ENCODE results near the gene HUWE1. TPM values are rescaled to one million over a fixed set of nuclear protein-coding genes. Genes with fewer than 3 reads are reported as not detected.

The HUWE1 gene
- total and polyA plus RNA-seq, 2 experiments from 2014 or later, result 61.2 to 225 TPM

DNA sequence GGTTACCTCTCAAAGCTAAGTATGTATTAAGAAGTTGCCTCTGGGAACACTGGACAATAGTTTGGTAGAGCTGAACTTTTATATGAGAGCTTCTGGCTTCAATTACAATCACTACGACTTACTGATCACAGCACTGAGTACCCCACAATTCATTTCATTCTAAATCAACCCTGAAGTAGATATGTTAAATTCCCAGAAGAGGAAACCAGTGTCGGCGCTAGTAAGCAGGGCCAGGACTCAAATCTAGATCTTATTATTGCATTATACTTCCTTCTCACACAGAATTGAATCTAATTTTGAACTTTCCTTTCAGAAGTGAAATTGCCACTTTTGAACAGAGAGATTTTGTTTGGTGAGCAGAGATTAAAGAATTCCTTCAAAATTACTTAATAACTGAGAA is 41.8 kb downstream of the HUWE1 start (continued):
- TF ChIP-seq REST (IDR thresholded peaks at IDR 0.05; ENCODE audit: unreplicated experiment) (no peak), ZNF331 (CRISPR knock-in tag; IDR thresholded peaks at IDR 0.05; ENCODE audit: low read depth) (no peak), EZH2 (IDR thresholded peaks at IDR 0.05; ENCODE audit: low read depth, unreplicated experiment) (no peak), POLR2AphosphoS5 (IDR thresholded peaks at IDR 0.05; ENCODE audit: low read depth) (no peak), CTCF (conservative IDR thresholded peaks at IDR 0.05; ENCODE audit: low read depth in 2 of 2) (no peak), ZNF114 (CRISPR knock-in tag; IDR thresholded peaks at IDR 0.05) (no peak)
- TF ChIP-seq, protein P1, sequence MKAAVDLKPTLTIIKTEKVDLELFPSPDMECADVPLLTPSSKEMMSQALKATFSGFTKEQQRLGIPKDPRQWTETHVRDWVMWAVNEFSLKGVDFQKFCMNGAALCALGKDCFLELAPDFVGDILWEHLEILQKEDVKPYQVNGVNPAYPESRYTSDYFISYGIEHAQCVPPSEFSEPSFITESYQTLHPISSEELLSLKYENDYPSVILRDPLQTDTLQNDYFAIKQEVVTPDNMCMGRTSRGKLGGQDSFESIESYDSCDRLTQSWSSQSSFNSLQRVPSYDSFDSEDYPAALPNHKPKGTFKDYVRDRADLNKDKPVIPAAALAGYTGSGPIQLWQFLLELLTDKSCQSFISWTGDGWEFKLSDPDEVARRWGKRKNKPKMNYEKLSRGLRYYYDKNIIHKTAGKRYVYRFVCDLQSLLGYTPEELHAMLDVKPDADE (IDR thresholded peaks at IDR 0.05), result no peak

- Histone ChIP-seq H3K27ac (ENCODE audit: low read depth) (no peak overlapping the region), H3F3A (replicated peaks; ENCODE audit: low read depth) (no peaks in the 10 kb centered on the region), H3K4me3 (no peak overlapping the region), H3K27me3 (ENCODE audit: insufficient read depth) (no peaks in the 10 kb centered on the region), H4K20me1 (replicated peaks; ENCODE audit: insufficient read depth) (no peaks in the 10 kb centered on the region; the same call in none of the 2 replicates), H3K4me2 (no peak overlapping the region), H2AFZ (no peak overlapping the region), H3K9me2 (ENCODE audit: insufficient read depth) (no peaks in the 10 kb centered on the region), H3K4me1 (ENCODE audit: insufficient read depth) (no peaks in the 10 kb centered on the region), H3K79me2 (replicated peaks; ENCODE audit: insufficient read depth) (peaks cover 43% of the 10 kb centered on the region), H3K36me3 (ENCODE audit: insufficient read depth) (peaks cover 52% of the 10 kb centered on the region)
- TF ChIP-seq, protein P2, sequence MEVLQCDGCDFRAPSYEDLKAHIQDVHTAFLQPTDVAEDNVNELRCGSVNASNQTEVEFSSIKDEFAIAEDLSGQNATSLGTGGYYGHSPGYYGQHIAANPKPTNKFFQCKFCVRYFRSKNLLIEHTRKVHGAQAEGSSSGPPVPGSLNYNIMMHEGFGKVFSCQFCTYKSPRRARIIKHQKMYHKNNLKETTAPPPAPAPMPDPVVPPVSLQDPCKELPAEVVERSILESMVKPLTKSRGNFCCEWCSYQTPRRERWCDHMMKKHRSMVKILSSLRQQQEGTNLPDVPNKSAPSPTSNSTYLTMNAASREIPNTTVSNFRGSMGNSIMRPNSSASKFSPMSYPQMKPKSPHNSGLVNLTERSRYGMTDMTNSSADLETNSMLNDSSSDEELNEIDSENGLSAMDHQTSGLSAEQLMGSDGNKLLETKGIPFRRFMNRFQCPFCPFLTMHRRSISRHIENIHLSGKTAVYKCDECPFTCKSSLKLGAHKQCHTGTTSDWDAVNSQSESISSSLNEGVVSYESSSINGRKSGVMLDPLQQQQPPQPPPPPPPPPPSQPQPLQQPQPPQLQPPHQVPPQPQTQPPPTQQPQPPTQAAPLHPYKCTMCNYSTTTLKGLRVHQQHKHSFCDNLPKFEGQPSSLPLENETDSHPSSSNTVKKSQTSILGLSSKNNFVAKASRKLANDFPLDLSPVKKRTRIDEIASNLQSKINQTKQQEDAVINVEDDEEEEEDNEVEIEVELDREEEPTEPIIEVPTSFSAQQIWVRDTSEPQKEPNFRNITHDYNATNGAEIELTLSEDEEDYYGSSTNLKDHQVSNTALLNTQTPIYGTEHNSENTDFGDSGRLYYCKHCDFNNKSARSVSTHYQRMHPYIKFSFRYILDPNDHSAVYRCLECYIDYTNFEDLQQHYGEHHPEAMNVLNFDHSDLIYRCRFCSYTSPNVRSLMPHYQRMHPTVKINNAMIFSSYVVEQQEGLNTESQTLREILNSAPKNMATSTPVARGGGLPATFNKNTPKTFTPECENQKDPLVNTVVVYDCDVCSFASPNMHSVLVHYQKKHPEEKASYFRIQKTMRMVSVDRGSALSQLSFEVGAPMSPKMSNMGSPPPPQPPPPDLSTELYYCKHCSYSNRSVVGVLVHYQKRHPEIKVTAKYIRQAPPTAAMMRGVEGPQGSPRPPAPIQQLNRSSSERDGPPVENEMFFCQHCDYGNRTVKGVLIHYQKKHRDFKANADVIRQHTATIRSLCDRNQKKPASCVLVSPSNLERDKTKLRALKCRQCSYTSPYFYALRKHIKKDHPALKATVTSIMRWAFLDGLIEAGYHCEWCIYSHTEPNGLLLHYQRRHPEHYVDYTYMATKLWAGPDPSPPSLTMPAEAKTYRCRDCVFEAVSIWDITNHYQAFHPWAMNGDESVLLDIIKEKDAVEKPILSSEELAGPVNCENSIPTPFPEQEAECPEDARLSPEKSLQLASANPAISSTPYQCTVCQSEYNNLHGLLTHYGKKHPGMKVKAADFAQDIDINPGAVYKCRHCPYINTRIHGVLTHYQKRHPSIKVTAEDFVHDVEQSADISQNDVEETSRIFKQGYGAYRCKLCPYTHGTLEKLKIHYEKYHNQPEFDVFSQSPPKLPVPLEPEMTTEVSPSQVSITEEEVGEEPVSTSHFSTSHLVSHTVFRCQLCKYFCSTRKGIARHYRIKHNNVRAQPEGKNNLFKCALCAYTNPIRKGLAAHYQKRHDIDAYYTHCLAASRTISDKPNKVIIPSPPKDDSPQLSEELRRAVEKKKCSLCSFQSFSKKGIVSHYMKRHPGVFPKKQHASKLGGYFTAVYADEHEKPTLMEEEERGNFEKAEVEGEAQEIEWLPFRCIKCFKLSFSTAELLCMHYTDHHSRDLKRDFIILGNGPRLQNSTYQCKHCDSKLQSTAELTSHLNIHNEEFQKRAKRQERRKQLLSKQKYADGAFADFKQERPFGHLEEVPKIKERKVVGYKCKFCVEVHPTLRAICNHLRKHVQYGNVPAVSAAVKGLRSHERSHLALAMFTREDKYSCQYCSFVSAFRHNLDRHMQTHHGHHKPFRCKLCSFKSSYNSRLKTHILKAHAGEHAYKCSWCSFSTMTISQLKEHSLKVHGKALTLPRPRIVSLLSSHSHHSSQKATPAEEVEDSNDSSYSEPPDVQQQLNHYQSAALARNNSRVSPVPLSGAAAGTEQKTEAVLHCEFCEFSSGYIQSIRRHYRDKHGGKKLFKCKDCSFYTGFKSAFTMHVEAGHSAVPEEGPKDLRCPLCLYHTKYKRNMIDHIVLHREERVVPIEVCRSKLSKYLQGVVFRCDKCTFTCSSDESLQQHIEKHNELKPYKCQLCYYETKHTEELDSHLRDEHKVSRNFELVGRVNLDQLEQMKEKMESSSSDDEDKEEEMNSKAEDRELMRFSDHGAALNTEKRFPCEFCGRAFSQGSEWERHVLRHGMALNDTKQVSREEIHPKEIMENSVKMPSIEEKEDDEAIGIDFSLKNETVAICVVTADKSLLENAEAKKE (CRISPR knock-in tag; IDR thresholded peaks at IDR 0.05), result no peak
- TF ChIP-seq, protein P1 (IDR thresholded peaks at IDR 0.05), result no peak
- no peak for TF ChIP-seq ZNF331 (CRISPR knock-in tag; IDR thresholded peaks at IDR 0.05; ENCODE audit: low read depth)
- TF ChIP-seq EZH2 (IDR thresholded peaks at IDR 0.05; ENCODE audit: low read depth, unreplicated experiment), result no peak
- H3K4me1 Mint-ChIP-seq, result no peaks in the 10 kb centered on the region
- no peak overlapping the region for H3K27ac Mint-ChIP-seq
- no peaks in the 10 kb centered on the region for H3K9me3 Mint-ChIP-seq
- DNase-seq (ENCODE audit: low spot score) (no peak), ATAC-seq (no peak)
- H3K36me3 Mint-ChIP-seq (ENCODE audit: low read depth), result peaks cover 70% of the 10 kb centered on the region
- H3K27me3 Mint-ChIP-seq (ENCODE audit: insufficient read depth, low read depth, poor library complexity), result no peaks in the 10 kb centered on the region
- no peak overlapping the region for H3K4me3 Mint-ChIP-seq
Observed at GRCh38 chrX:53642337-53642736, 44.2 kb downstream of the HUWE1 start.

All from GM23338 (cell line).